Measurements from ENCODE around the gene TNIK. TPM values are rescaled to one million over a fixed set of nuclear protein-coding genes. Genes with fewer than 3 reads are reported as not detected.

The TNIK gene
- total RNA-seq, 4 donors from 2014 or later, result 32.9 to 52.0 (median 40.2) TPM

GRCh38 chr3:171218069-171218468 lies 242.1 kb downstream of the TNIK start:
- Histone ChIP-seq H3K4me1 (peaks cover 0 to 9% (median 1%) of the 10 kb centered on the region in 4 donors), H3K4me3 (no peak overlapping the region), H3K9me3 (no peaks in the 10 kb centered on the region), H3K36me3 (no peaks in the 10 kb centered on the region), H3K27ac (no peak overlapping the region), H3K27me3 (no peaks in the 10 kb centered on the region)
- in situ Hi-C loops (cut with MboI; ENCODE audit: low pct_ligation_motif_present in 1 of 4, low pct_unique_long_range_greater_than_20kb in 1 of 4, low sequenced_read_pairs in 3 of 4) (no loop called here), intact Hi-C loops (cut with DNase I; ENCODE audit: low total_unique reads) (no loop called here)
- no peak for DNase-seq
- WGBS, 2 donors (ENCODE audit: low coverage in 1 of 2), result 69 to 89% methylated on average over 3 of the region's 3 CpGs
- TF ChIP-seq, protein P1, sequence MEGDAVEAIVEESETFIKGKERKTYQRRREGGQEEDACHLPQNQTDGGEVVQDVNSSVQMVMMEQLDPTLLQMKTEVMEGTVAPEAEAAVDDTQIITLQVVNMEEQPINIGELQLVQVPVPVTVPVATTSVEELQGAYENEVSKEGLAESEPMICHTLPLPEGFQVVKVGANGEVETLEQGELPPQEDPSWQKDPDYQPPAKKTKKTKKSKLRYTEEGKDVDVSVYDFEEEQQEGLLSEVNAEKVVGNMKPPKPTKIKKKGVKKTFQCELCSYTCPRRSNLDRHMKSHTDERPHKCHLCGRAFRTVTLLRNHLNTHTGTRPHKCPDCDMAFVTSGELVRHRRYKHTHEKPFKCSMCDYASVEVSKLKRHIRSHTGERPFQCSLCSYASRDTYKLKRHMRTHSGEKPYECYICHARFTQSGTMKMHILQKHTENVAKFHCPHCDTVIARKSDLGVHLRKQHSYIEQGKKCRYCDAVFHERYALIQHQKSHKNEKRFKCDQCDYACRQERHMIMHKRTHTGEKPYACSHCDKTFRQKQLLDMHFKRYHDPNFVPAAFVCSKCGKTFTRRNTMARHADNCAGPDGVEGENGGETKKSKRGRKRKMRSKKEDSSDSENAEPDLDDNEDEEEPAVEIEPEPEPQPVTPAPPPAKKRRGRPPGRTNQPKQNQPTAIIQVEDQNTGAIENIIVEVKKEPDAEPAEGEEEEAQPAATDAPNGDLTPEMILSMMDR (IDR thresholded peaks at IDR 0.05), result no peak
- TF ChIP-seq EP300 (IDR thresholded peaks at IDR 0.05; ENCODE audit: low read depth), result no peak
- TF ChIP-seq POLR2AphosphoS5 (IDR thresholded peaks at IDR 0.05), result no peak
- no peak for TF ChIP-seq POLR2A (IDR thresholded peaks at IDR 0.05)

DNA sequence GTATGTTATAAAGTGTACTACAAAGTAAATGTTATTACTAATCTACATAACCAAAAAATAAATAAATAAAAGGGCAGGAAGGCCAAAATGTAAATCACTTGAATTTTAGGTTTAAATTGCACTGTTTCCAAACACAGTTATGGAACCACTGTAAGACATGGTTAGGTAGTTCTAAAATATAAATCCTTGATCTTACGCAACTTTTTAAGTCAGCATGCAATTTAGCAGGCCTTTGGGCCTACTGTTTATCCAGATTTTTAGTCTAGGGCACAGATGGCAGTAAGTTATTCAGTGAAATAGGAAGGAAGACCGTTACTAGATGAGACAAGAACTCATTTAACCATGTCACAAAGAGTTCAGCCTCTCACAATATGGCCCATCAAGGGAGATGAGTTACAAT lies 246.3 kb downstream of the TNIK start:
- no peak overlapping the region for H3K4me3 ChIP-seq
- H3K27ac ChIP-seq, result no peak overlapping the region
- TF ChIP-seq EP300 (IDR thresholded peaks at IDR 0.05; ENCODE audit: low read depth), result no peak
- TF ChIP-seq POLR2AphosphoS5 (IDR thresholded peaks at IDR 0.05), result no peak
- TF ChIP-seq, protein P1 (IDR thresholded peaks at IDR 0.05), result no peak
- in situ Hi-C loops (cut with MboI; ENCODE audit: low pct_ligation_motif_present in 1 of 4, low pct_unique_long_range_greater_than_20kb in 1 of 4, low sequenced_read_pairs in 3 of 4) (no loop called here), intact Hi-C loops (cut with DNase I; ENCODE audit: low total_unique reads) (no loop called here)
- no peak for DNase-seq
- no peaks in the 10 kb centered on the region for H3K27me3 ChIP-seq
- no peaks in the 10 kb centered on the region for H3K9me3 ChIP-seq
- H3K36me3 ChIP-seq, result no peaks in the 10 kb centered on the region
- 80 to 90% methylated on average over 2 of the region's 2 CpGs for WGBS, 2 donors (ENCODE audit: low coverage in 1 of 2)
- H3K4me1 ChIP-seq, result no peaks in the 10 kb centered on the region

- DNase-seq, result no peak
- Histone ChIP-seq H3K36me3 (no peaks in the 10 kb centered on the region), H3K27ac (no peak overlapping the region), H3K4me3 (no peak overlapping the region), H3K4me1 (no peaks in the 10 kb centered on the region), H3K9me3 (no peaks in the 10 kb centered on the region), H3K27me3 (no peaks in the 10 kb centered on the region)
- in situ Hi-C loops (cut with MboI; ENCODE audit: low pct_ligation_motif_present in 1 of 4, low pct_unique_long_range_greater_than_20kb in 1 of 4, low sequenced_read_pairs in 3 of 4) (no loop called here), intact Hi-C loops (cut with DNase I; ENCODE audit: low total_unique reads) (no loop called here)
- TF ChIP-seq POLR2AphosphoS5 (IDR thresholded peaks at IDR 0.05) (no peak), POLR2A (IDR thresholded peaks at IDR 0.05) (no peak), EP300 (IDR thresholded peaks at IDR 0.05; ENCODE audit: low read depth) (no peak)
- TF ChIP-seq, protein P1 (IDR thresholded peaks at IDR 0.05), result no peak
- 81 to 83% methylated on average over 2 to 8 of the region's 8 CpGs for WGBS, 2 donors (ENCODE audit: low coverage in 1 of 2)
Measured at GRCh38 chr3:171213178-171213577, 247.0 kb downstream of the TNIK start.

DNA sequence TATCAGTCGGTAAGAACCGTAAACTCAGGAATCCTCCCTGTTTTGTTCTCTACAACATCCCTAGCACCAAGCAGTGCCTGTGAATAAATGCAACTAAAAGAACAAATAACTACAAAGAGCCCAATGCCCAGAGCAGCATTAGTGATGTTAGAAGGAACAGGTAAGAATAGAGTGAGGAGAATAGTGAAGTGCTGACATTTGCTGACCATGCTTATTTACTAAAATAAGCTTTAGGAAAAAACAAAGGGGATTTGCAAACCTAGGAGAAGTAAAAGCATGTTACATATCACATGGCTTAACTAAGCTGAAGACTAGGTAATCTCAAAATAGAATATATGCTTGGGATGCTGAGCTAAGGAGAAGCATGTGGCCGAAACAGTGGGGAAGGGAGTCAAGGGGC lies 247.6 kb downstream of the TNIK start:
- Histone ChIP-seq H3K9me3 (no peaks in the 10 kb centered on the region), H3K27ac (no peak overlapping the region), H3K36me3 (no peaks in the 10 kb centered on the region), H3K4me3 (no peak overlapping the region), H3K27me3 (no peaks in the 10 kb centered on the region), H3K4me1 (no peaks in the 10 kb centered on the region)
- in situ Hi-C loops (cut with MboI; ENCODE audit: low pct_ligation_motif_present in 1 of 4, low pct_unique_long_range_greater_than_20kb in 1 of 4, low sequenced_read_pairs in 3 of 4) (no loop called here), intact Hi-C loops (cut with DNase I; ENCODE audit: low total_unique reads) (no loop called here)
- 94 to 100% methylated on average over 3 of the region's 3 CpGs for WGBS, 2 donors (ENCODE audit: low coverage in 1 of 2)
- no peak for DNase-seq
- TF ChIP-seq, protein P1 (IDR thresholded peaks at IDR 0.05), result no peak
- no peak for TF ChIP-seq POLR2A (IDR thresholded peaks at IDR 0.05)
- no peak for TF ChIP-seq EP300 (IDR thresholded peaks at IDR 0.05; ENCODE audit: low read depth)
- no peak for TF ChIP-seq POLR2AphosphoS5 (IDR thresholded peaks at IDR 0.05)
